IPS-NIHi7 (cell line): ENCODE data around the gene DPP6.

Source experiments
- DNase-seq: peaks from one replicate; pipeline ENCODE4 v3.0.0; 2012; ENCODE audit warnings: mixed read lengths; ENCODE audit errors: extremely low spot score

The DPP6 gene

DNA sequence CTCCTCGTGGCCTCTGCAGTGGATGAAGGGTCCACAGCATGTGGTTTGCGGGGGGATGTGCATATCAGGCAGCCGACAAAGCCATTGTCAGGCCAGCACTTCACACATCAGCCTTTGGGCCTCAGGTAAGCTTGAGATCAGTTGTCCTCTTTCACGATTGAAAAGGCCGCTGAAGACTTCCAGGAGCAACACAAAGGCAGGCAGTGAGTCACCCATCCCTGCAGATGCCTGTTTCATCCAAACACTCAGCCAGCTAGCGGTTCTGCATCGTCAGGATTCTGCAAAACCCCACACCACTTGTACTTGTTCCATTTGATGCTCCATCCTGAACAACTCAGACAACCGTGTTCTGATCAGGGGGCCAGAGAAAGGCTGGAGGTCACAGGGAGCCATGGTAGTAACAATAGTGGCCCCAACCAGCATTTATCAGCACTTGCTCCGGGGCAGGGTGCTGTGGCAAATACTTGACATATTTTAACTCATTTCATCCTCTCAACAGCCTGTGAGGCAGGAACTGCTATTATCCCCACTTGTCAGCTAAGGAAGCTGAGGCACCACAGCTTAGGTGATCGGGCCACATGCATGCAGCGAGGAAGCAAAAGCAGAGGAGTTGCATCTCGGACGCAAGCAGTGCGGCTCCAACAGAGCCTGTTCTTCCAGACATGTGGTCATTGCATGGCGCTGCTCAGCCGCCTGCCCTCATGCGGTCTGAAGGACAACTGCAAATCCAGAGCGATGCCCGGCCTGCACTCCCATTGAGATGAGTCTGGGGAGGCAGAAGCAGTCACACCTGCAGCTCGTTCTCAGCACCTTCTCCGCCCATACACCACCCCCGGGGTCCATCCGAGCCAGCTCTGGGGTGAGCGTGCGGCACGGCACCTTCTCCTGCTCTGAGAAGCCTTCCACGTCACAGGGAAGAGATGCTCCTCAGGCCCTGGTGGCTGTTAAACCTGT lies 805.8 kb downstream of the DPP6 start:
- DNase-seq, result no peak

GRCh38 chr7:154858836-154859537 lies 806.8 kb downstream of the DPP6 start:
- no peak for DNase-seq

- no peak for DNase-seq
These were observed 807.8 kb downstream of the DPP6 start for GRCh38 chr7:154859747-154860620.

GRCh38 chr7:154860621-154861375 lies 808.6 kb downstream of the DPP6 start:
- no peak for DNase-seq

- DNase-seq, result no peak
These were observed 809.4 kb downstream of the DPP6 start for GRCh38 chr7:154861589-154861988.

- DNase-seq, result no peak
These were observed 810.1 kb downstream of the DPP6 start for GRCh38 chr7:154862153-154862791.

GRCh38 chr7:154863766-154864522 lies 811.7 kb downstream of the DPP6 start:
- no peak for DNase-seq

DNA sequence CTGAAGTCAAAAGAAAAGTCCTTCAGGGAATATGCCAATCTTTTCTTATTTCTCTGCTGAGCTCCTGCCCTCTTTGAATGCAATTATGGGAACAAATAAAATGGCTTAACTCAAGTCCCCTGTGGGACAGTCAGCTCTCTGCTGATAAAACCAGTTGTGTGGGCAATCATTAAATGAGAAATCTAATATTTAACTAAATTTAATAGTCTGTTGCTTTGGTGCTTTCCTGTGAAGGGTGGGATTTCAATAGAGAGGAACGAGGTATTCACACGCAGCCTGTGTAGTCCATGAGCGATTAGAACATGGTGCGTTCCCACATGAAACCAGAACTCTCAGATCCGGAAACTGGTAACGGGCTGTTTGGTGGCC lies 812.3 kb downstream of the DPP6 start:
- no peak for DNase-seq

GRCh38 chr7:154865984-154866685 lies 813.9 kb downstream of the DPP6 start:
- DNase-seq, result no peak

DNA sequence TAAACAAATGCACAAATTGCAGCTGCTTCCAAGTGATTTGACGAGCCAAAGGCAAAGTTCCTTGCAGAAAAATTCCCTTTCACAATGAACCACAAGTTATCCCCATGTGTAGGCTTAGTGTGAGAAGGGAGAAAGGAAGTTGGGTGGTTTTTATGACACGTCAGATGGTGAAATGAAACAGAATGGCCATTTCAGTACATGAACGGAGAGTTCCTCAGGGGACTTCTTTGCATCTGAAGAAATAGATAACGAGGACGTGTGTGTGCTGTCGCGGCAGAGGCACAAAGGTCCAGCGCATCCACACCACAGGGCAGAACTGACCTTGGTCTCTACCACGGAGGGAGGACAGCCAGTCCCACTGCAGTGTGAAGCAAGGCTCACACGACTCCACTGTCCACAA lies 814.9 kb downstream of the DPP6 start:
- DNase-seq, result no peak

GRCh38 chr7:154868921-154869320 lies 816.7 kb downstream of the DPP6 start:
- DNase-seq, result no peak

GRCh38 chr7:154869436-154869835 lies 817.2 kb downstream of the DPP6 start:
- no peak for DNase-seq

DNA sequence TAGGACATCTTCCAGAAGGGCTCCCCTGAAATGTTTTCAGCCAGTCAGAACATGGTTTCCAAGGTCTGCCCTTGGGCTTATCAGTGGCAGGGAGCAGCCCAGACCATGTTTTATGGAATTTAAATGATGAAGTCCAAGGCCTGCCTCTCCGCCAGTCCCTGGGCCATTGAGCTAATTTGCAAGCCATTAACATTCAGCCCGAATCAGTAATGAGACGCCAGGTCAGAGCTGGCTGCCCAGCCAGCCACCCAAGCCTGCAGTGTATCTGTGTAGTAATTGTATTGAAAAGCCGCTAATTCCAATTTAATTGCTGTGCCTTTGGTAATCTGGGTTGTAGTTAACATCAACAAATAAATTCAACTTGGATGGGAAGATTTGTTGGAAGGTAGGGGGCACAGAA lies 819.3 kb downstream of the DPP6 start:
- no peak for DNase-seq

GRCh38 chr7:154871928-154872750 lies 819.9 kb downstream of the DPP6 start:
- DNase-seq, result no peak

DNA sequence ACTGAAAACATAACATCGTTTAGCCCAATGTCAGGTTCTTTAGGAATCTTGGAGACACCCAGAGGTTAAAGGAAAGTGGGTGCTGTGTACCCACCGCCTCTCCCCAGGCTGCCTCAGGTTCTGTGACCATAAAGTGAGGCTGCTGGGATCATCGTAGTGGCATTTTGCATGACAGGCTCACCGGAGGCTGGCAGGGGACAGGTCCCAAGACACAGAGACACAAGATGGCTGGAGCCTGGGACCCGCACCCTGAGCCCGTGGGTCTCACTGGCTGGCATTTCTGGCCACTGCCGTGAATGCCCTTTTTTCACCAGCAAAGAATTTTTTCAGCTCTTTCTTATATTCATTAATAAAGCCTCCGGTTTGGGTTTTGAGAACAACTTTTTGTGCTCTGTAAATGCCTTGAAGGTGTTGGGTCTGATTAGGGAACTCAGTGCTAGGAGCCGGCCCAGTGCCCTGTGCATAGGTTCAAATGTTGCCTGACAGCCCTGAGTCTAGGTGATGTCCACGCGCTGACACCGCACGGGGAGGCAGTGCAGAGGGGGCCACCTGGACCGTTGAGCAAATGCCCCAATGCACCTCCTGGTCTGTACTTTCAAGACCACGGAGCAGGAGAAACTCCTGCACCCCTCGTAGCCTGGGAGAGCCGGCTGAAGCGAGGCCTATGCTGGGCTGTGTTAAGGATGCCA lies 820.8 kb downstream of the DPP6 start:
- DNase-seq, result no peak

- DNase-seq, result no peak
These were observed 821.4 kb downstream of the DPP6 start for GRCh38 chr7:154873500-154874121.

- no peak for DNase-seq
These were observed 822.4 kb downstream of the DPP6 start for GRCh38 chr7:154874409-154875113.
